HG02759 (cell line): ENCODE measurements around the gene SECTM1.
"Not testable (repeated sequence)": the region's sequence is repeated elsewhere in the genome, so short reads cannot be mapped to it uniquely, and the experiment has no call there.

ENCODE experiments used
- ATAC-seq: cut with Tn5 transposase; IDR thresholded peaks from one replicate; pipeline ENCODE4 v1.9.1; 2021; ENCODE audit warnings: mild to moderate bottlenecking, moderate library complexity; ENCODE audit not compliant: unreplicated experiment

SECTM1 gene

GRCh38 chr17:82348866-82349265 is 15.3 kb upstream of the SECTM1 start:
- ATAC-seq = no peak

DNA sequence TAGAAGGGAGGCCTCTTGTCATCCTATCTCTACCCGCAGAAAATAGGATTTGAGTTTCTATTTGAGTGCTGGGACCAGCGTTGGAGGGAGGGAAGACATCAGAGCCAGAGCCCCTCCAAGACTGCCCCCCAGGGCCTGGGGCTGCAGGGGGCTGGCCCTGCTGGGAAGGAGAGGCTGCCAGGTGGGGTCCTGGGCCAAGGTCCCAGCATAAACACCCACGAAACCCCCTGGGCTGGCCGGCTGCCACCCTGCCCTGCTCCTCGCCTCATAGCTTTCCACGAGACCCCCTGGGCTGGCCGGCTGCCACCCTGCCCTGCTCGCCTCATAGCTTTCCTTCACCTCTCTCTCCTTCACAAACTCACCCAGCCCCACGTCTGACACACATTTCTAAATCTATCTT is 14.9 kb upstream of the SECTM1 start:
- ATAC-seq = no peak

DNA sequence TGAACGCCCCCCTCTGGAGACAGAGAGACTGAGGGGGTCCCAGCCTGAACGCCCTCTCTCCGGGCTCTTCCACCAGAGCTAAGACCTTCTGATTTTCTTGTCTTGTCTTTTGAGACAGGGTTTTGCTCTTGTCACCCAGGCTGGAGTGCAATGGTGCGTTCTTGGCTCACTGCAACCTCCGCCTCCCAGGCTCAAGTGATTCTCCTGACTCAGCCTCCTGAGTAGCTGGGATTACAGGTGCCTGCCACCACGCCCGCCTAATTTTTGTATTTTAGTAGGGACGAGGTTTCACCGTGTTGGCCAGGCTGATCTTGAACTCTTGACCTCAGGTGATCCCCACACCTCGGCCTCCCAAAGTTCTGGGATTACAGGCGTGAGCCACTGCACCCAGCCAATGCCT is 14.4 kb upstream of the SECTM1 start:
- ATAC-seq = not testable (repeated sequence)

DNA sequence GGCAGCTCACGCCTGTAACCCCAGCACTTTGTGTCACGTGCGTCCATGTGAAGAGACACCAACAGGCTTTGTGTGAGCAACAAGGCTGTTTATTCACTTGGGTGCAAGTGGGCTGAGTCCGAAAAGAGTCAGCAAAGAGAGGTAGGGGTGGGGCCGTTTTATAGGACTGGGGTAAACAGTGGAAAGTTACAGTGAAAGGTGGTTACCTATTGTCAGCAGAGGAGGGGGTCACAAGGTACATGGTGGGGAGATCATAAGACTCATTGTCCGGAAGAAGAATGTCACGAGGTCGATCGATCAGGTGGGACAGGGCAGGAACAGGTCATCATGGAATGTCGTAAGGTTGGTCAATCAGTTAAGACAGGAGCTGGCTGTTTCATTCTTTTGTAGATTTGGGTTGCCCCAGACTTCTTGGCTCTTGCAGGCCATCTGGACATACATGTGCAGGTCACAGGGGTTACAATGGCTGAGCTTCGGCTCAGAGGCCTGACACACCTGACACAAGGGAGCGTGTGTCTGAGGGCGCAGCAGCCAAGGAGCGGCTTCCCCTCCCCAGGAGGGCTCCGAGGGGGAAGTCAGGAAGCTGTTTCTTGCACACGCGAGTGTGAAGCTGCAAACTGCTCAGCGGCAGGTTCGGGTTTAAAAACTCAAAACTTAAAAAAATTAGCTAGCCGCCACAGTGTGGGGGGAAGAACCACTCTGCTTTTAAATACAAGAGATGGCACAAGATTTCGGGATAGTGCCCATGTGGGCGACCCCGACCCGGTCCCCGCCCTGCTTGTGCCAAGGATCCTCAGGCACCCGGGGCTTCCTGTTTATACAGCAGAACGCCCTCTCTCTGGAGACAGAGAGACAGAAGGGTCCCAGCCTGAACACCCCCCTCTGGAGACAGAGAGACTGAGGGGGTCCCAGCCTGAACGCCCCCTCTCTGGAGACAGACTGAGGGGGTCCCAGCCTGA is 13.1 kb upstream of the SECTM1 start:
- ATAC-seq = no peak

- ATAC-seq = no peak
These were observed 11.8 kb upstream of the SECTM1 start for GRCh38 chr17:82345151-82345976.

- ATAC-seq = no peak
These were observed 10.8 kb upstream of the SECTM1 start for GRCh38 chr17:82344175-82344907.

- no peak for ATAC-seq
These were observed 10.0 kb upstream of the SECTM1 start for GRCh38 chr17:82343560-82343959.

- no peak for ATAC-seq
These were observed 9.0 kb upstream of the SECTM1 start for GRCh38 chr17:82342361-82343079.

- no peak for ATAC-seq
These were observed 6.3 kb upstream of the SECTM1 start for GRCh38 chr17:82339634-82340580.

DNA sequence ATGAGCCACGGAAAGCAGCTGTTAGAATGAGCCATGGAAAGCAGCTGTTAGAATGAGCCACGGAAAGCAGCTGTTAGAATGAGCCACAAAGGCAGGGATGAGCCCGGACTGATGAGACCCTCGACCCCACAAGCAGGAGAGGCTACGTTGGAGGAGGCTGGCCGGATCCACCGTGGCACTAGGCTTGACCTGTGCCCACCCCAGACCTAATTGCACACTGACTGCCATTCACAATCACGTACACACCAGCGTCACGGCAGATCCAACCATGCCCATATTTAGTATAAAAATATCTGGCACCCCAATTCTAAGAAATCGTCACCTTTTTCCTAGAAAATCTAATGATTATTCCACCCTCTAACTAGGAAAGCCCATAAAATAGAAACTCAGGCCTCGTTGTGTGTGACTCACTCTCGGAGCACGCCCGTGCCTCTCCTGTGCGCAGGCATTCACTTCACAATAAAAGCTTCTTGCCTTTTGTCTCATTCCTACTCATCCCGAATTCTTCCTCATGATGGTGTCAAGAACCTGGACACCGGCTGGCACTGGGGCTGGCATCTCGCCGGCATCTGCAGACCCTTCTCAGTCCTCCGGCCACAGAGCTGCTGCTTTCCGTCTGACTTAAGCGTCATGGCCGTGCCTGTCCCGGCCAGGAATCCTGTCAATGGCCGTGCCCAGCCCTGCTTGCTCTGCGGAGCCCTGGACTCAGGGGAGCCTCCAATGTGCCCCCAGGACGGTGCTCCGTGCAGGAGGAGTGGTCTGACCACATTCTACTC is 5.5 kb upstream of the SECTM1 start:
- ATAC-seq = no peak

- no peak for ATAC-seq
These were observed 1.2 kb upstream of the SECTM1 start for GRCh38 chr17:82334622-82335394.

- ATAC-seq = no peak
These were observed 647 bp upstream of the SECTM1 start for GRCh38 chr17:82334204-82334621.

GRCh38 chr17:82332669-82333278 is 792 bp downstream of the SECTM1 start:
- ATAC-seq = no peak

DNA sequence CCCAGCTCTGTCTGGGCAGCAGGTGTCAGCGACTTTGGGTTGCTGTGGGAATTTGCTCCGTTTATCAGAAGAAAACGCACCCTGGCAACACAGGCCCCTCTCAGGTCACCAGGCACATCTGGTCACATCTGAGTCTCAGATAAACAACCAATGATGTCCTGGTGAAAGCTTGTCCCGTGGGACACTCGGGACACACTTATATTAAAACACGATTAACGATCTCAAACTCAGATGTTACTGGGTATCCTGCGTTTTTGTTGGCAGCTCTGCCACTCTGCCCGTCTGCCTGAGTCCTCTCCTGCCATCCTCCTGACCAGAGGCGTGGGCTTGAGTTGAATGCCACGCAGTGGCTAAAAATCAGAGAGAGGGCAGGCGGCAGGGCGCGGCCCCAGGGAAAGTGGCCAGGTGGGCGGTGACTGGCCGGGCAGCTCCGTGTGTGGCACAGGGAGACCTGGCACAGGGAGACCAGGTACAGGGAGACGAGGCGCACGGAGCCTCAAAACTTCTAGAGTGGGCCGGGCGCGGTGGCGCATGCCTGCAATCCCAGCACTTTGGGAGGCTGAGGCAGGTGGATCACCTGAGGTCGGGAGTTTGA is 2.1 kb downstream of the SECTM1 start:
- no peak for ATAC-seq

DNA sequence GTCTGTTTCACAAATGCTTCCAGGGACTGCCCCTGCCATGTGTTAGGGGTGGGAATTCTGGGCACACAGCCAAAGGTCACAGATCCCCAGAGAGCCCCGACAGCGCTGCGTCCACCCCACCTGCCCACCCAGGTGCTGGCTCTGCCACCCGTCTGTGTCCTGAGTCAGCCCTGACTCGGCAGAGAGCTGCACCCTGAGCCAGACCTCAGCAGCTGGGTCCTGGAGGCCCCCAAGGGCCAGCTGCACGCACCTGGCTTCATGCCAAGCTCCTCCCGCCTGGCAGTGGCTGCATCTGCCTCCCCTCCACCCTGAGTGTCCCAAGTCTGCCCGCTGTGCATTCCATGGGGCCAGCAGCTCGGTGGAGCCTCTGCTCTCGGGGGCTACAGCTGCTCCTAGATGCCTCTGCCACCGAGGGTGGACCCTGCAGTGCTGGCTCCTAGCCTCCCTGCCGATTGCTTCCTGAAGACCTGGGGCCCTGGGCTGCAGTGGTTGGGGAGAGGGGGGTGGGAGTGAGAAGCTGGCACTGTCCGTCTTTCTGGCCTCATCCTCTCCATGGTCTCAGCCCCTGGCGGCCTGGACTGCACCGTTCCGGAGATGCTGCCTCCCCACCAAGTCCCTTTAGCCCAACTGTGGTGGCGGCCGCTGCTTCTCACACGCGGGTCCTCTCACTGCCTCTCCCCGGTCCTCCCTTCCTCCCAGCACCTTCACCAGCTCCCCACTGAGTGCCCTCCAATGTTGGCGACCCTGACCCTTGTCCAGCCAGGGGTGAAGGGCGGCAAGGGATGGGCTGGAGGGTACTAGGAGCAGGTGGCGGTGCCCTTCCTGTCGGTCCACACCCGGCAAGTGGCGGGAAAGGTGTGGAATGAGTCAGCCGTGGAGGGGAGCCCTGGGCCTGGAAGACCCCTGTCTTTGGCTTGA is 3.0 kb downstream of the SECTM1 start:
- ATAC-seq = no peak
